ENCODE measurements around the gene MEIS2.

MEIS2 gene

GRCh38 chr15:36924034-36924433 is 176.3 kb downstream of the MEIS2 start:
- no peak for DNase-seq

GRCh38 chr15:36921484-36922091 is 178.8 kb downstream of the MEIS2 start:
- DNase-seq, result no peak

GRCh38 chr15:36917411-36918267 is 182.7 kb downstream of the MEIS2 start:
- no peak for DNase-seq

- no peak for DNase-seq
Observed at GRCh38 chr15:36914960-36915808, 185.2 kb downstream of the MEIS2 start.

- no peak for DNase-seq
Observed at GRCh38 chr15:36914466-36914865, 185.9 kb downstream of the MEIS2 start.

GRCh38 chr15:36912311-36912712 is 188.0 kb downstream of the MEIS2 start:
- DNase-seq, result no peak

- no peak for DNase-seq
Observed at GRCh38 chr15:36911322-36911944, 188.9 kb downstream of the MEIS2 start.

- no peak for DNase-seq
Observed at GRCh38 chr15:36908991-36909390, 191.4 kb downstream of the MEIS2 start.

- no peak for DNase-seq
Observed at GRCh38 chr15:36907295-36907694, 193.1 kb downstream of the MEIS2 start.

GRCh38 chr15:36905908-36906307 is 194.4 kb downstream of the MEIS2 start:
- DNase-seq, result no peak

- DNase-seq, result no peak
Observed at GRCh38 chr15:36904715-36905114, 195.6 kb downstream of the MEIS2 start.

- DNase-seq, result no peak
Observed at GRCh38 chr15:36903922-36904556, 196.3 kb downstream of the MEIS2 start.

GRCh38 chr15:36903195-36903594 is 197.2 kb downstream of the MEIS2 start:
- DNase-seq, result no peak

- no peak for DNase-seq
Observed at GRCh38 chr15:36901012-36901411, 199.3 kb downstream of the MEIS2 start.

- DNase-seq, result no peak
Observed at GRCh38 chr15:36899696-36900095, 200.7 kb downstream of the MEIS2 start.

GRCh38 chr15:36898536-36899126 is 201.7 kb downstream of the MEIS2 start:
- DNase-seq, result no peak

GRCh38 chr15:36897834-36898233 is 202.5 kb downstream of the MEIS2 start:
- no peak for DNase-seq

- DNase-seq, result no peak
Observed at GRCh38 chr15:36896949-36897348, 203.4 kb downstream of the MEIS2 start.

GRCh38 chr15:36894075-36894474 is 206.3 kb downstream of the MEIS2 start:
- no peak for DNase-seq

- DNase-seq, result no peak
Observed at GRCh38 chr15:36893276-36893675, 207.1 kb downstream of the MEIS2 start.

- no peak for DNase-seq
Observed at GRCh38 chr15:36888011-36888992, 212.0 kb downstream of the MEIS2 start.

All from activated T-cell treated with anti-CD3 and anti-CD28 coated beads for 4 hours (primary cell).